GM21737 (cell line): ENCODE results near the gene RNF111.
"Not testable (repeated sequence)": the region's sequence is repeated elsewhere in the genome, so short reads cannot be mapped to it uniquely, and the experiment has no call there.

ENCODE experiments used
- ATAC-seq: cut with Tn5 transposase; IDR thresholded peaks from one replicate; pipeline ENCODE4 v1.9.1; 2021; ENCODE audit warnings: mild to moderate bottlenecking, moderate library complexity; ENCODE audit not compliant: unreplicated experiment

Gene RNF111

GRCh38 chr15:58999694-59000093 is 12.2 kb downstream of the RNF111 start:
- ATAC-seq = no peak

GRCh38 chr15:59000251-59000650 is 12.8 kb downstream of the RNF111 start:
- ATAC-seq = not testable (repeated sequence)

GRCh38 chr15:59001946-59002345 is 14.5 kb downstream of the RNF111 start:
- no peak for ATAC-seq

- ATAC-seq = no peak
These were observed 15.0 kb downstream of the RNF111 start for GRCh38 chr15:59002418-59002859.

- no peak for ATAC-seq
These were observed 18.1 kb downstream of the RNF111 start for GRCh38 chr15:59005579-59005978.

GRCh38 chr15:59008086-59008485 is 20.6 kb downstream of the RNF111 start:
- ATAC-seq = no peak

- ATAC-seq = no peak
These were observed 23.9 kb downstream of the RNF111 start for GRCh38 chr15:59011262-59011952.

GRCh38 chr15:59013246-59013873 is 25.9 kb downstream of the RNF111 start:
- ATAC-seq = no peak

GRCh38 chr15:59014068-59014467 is 26.6 kb downstream of the RNF111 start:
- no peak for ATAC-seq

- ATAC-seq = no peak
These were observed 30.0 kb downstream of the RNF111 start for GRCh38 chr15:59017449-59017848.

GRCh38 chr15:59018833-59019232 is 31.4 kb downstream of the RNF111 start:
- ATAC-seq = no peak

GRCh38 chr15:59020322-59020721 is 32.9 kb downstream of the RNF111 start:
- ATAC-seq = no peak

GRCh38 chr15:59022188-59022587 is 34.7 kb downstream of the RNF111 start:
- no peak for ATAC-seq

GRCh38 chr15:59026207-59026606 is 38.7 kb downstream of the RNF111 start:
- no peak for ATAC-seq

GRCh38 chr15:59028387-59028955 is 41.0 kb downstream of the RNF111 start:
- ATAC-seq = no peak

- ATAC-seq = no peak
These were observed 42.1 kb downstream of the RNF111 start for GRCh38 chr15:59029554-59029953.

- no peak for ATAC-seq
These were observed 47.7 kb downstream of the RNF111 start for GRCh38 chr15:59035201-59035600.

- ATAC-seq = no peak
These were observed 51.8 kb downstream of the RNF111 start for GRCh38 chr15:59039225-59039624.

GRCh38 chr15:59042041-59042440 is 54.6 kb downstream of the RNF111 start:
- no peak for ATAC-seq

GRCh38 chr15:59048897-59049296 is 61.4 kb downstream of the RNF111 start:
- ATAC-seq = no peak

- ATAC-seq = no peak
These were observed 64.7 kb downstream of the RNF111 start for GRCh38 chr15:59051873-59052861.
